Cerebellar cortex (tissue), 1 donor: Measurements from ENCODE around the gene MRPL54.

Experiments used
- DNase-seq: peaks from one replicate; pipeline ENCODE4 v3.0.0-alpha.2; 2015; ENCODE audit warnings: low spot score

Gene MRPL54

GRCh38 chr19:3785938-3786824, 23.7 kb downstream of the MRPL54 start, which contains the start of gene MATK:
Gene MATK (minus strand): TSS chr19:3786381. CDS start chr19:3785135, 1,246 bp downstream.
- no peak for DNase-seq

GRCh38 chr19:3788996-3789778, 26.7 kb downstream of the MRPL54 start:
- no peak for DNase-seq

DNA sequence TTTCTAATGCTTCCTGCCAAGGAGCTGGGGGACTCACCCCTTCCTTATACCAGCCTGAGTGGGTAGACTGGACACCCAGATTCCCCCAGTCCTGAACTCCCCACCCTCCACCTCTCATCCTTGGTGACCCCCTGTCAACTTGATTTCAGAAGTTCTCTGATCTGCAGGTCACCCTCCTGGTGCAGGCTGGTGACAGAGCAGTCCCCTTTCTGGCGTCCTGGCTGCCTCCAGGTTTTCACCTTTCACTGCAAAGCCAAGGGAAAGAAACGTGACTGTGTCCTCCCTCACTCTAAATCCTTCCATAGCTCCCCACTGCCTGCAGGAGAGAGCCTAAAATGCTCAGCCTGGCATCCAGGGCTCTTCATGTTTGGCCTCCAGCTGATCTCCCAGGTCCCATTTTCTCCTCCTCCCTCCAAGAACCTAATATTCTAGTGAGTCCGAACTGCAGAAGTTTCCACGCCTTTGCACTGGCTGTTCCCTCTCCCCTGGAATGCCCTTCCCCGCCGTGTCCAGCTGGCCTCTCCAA, 27.8 kb downstream of the MRPL54 start:
- DNase-seq: no peak

DNA sequence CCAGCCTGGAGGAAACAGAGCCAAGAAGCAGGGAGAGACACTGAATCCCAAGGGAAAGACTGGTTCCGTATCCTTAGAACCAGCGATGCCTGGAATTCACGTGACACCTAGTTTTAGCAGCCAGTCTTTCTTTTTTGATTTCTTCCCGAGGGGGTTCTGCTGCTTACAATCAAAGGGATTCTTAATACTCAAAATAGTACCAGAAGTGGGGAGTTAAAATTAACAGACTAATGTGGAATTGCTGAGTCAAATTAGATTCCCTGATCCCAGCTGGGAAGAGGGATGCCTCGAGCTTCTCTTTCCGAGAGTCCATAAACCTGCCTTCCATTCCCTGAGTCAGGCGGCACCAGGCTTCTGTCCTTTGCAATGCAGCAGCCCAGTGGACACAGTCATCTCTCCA, 28.5 kb downstream of the MRPL54 start:
- no peak for DNase-seq

DNA sequence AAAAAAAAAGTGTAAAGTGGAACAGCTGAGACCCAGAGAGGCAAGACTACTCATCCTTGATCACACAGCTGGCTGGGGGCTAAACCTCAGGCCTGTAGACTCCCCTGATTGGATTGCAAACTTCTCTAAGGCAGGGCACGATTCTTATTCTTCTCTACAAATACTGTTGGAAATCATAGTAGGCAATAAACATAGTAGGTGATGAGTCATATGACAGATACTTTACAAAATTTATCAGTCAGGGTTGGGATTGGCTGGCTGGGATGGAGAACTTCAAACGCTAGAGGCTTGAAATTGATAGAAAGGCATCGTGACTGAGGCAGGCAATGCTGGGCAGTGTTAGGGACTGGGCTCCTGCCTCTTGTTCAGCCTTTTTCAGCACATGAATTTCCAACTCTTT, 29.6 kb downstream of the MRPL54 start:
- no peak for DNase-seq

DNA sequence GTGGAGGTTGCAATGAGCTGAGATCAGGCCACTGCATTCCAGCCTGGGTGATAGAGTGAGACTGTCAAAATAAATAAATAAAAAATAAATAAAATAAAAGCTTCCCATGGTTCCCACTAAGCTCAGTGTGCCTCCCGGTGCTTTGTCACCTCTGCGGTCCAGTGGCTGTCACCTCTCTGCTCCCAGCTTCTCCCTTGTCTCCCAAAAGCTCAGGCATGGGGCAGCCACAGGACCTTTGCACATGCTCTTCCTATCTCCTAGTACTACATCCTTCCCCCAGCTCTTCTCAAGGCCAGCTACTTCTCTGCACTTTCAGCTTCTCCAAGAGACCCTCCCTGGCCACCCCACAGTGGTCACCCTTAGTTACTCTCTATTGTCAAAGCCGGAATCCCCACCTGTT, 31.3 kb downstream of the MRPL54 start:
- DNase-seq: no peak

DNA sequence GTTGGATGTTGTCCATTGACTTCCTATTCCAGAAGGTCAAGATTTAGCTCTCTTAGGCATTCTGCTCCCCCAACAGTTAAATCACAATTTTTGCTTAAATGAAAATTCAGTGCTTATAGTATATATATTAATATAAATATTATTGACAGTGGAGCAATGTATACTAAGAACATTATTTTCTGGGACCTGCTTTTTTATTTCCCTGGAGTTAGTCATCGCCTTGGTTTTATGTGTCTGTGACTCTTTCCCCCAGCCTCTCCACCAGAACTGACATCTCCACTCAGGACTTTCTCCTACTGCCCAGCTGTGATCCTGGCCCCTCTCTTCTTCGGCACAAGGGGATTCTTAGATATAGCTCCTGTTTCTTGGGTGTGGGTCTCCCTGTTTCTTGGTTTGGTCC, 33.9 kb downstream of the MRPL54 start:
- no peak for DNase-seq

GRCh38 chr19:3798137-3798536, 35.7 kb downstream of the MRPL54 start:
- no peak for DNase-seq

DNA sequence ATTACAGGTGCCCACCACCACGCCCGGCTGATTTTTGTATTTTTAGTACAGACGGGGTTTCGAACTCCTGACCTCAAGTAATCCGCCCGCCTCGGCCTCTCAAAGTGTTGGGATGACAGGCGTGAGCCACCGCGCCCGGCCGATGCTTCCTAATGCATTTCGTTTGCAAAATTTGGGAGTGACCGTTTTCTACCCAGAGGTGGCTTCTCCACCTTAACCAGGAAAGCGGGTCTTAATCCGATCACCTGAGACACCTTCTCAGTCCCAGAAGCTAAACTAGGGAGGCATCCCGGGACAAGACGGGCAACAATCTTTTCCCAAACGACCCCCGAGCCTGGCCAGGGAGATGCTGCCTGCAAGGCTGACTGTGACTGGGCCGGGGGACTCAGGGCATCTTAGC, 38.5 kb downstream of the MRPL54 start:
- no peak for DNase-seq

DNA sequence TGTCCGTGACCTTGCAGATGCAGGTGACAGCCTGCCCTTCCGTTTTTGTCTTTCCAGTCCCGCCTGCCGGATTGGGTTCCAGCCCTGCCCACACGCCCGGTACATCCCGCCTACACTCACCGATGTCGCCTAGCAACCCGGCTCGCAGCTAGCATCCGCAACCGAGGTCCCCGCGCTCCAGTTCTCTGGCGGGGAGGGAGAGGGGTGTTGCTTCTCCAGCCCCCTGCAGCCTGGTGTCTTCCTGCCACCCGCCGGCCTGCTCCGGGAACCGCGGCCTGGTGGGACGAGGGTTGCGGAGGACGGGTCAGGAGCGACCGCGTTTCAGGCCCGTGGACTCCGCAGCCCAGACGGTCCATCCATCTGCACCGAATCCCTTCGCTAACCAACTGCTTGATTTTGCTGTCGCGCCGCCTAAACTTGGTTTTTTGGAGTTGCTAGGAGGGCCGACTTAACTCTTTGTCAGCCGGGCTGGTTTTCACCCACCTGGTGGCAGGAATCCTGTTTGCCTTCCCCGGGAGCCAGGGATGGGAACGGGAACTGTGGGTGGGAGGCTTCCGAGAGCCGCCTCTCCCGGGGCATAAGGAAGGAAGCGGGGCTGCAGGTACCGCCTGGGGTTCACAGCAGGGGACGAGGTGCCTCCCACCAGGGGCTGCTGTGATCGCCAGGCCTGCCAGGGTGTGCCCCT, 39.1 kb downstream of the MRPL54 start:
- DNase-seq: peak; percentile 66

DNA sequence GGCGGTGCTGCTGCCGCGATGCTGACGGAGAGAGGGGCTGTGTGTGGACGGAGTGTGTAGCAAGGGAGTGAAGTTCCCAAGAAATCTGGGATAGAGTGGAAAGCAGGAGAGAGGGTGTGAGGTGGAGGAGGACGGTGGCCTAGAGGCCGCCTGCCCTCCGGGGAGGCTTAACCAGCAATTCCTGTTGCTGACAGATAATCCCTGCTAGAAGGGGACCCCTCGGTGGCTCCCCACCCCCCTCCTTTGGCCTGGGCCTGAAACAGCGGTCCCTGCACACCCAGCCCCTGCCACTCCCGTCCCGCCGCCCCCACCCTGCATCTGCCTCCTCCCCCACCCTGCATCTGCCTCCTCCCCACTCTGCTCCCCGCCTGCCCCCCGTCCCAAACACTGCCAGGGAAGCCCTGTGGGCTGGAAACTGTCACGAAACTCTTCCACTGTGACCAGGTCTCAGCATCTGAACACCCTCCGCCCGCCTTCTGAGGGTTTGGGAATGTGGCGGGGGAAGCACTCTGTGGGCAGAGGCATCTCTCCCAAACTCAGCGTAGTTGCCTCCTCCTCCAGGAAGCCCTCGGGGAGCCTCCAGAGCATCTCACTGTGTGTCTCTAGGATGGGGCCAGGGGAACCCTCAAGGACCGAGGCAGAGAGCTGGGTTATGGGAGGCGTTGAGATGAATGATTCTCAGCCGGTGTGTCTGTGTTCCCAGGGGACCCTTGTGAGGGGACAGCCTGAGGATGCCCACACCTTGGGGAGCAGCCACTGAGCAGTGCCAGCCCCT, 40.8 kb downstream of the MRPL54 start:
- DNase-seq: no peak

GRCh38 chr19:3803986-3804385, 41.5 kb downstream of the MRPL54 start:
- DNase-seq: no peak

- no peak for DNase-seq
Measured at GRCh38 chr19:3804429-3804828, 41.9 kb downstream of the MRPL54 start.

GRCh38 chr19:3805859-3806258, 43.4 kb downstream of the MRPL54 start:
- no peak for DNase-seq

- DNase-seq: no peak
Measured at GRCh38 chr19:3807131-3807480, 44.6 kb downstream of the MRPL54 start.

DNA sequence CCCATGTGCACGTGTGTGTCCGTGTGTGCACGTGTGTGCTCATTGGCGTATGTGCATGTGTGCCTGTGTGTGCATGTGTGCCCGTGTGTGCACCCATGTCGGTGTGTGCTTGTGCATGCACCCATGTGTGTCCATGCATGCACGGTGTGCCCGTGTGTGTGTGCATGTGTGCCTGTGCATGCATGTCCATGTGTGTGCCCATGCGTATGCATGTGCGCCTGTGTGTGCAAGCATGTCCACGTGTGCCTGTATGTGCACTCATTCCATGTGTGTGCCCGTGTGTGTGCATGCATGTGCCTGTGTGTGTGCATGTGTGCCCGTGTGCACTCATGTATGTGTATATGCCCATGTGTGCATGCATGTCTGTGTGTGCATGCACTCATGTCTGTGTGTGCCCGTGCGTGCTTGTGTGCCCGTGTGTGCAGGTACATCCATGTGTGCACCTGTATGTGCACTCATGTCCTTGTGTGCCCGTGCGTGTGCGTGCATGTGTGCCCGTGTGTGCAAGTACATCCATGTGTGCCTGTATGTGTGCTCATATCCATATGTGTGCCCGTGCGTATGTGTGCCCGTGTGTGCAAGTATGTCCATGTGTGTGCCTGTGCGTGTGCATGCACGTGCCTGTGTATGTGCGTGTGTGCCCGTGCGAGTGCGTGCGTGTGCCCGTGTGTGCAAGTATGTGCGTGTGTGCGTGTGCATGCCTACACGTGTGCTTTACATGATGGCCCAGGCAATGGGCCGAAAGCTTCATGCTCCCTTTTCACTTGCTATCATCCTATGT, 45.3 kb downstream of the MRPL54 start:
- no peak for DNase-seq

DNA sequence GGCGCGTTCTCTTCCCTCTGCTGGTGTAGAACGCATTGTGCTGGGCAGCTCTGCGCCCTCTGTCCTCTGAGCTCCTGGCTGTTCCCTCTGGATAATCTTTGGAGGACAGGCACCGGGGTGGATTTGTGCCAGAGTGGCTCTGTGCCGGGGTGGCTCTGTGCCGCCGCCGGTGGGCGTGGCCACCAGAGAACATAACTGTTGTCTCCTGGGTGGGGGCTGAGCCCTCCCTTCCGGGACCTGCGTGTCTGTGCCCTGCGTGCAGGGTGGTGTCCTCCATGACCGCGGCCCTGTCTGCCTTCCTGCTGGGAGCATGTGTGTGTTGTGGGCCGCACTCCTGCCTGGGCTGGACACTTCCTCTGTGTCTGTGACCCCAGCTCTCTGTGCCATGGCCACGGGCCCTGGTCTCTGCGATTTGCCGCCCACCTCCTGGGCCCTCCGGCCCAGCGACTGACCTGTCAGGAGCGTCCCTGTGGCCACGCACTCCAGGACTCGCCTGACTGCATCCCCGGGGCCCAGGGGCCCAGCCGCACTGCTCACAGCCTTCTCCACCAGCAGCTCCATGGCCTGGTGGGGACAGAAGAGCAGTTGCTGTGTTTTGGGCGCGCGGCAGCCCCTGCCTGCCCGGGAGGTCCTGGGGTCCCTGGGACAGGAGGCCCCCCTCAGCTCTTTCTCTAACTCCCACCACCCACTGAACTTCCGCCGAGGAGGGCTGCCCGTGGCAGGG, 46.1 kb downstream of the MRPL54 start:
- peak; percentile 25 for DNase-seq

GRCh38 chr19:3809881-3810707, 47.6 kb downstream of the MRPL54 start:
- no peak for DNase-seq

- no peak for DNase-seq
Measured at GRCh38 chr19:3810708-3811355, 48.4 kb downstream of the MRPL54 start.
